ENCODE data around the gene RACK1.

Gene RACK1

GRCh38 chr5:181258576-181258975, 14.9 kb upstream of the RACK1 start:
- Histone ChIP-seq H3K79me2 (ENCODE audit: control insufficient read depth, low read length) (peaks cover 91% of the 10 kb centered on the region), H3K4me2 (ENCODE audit: low read length) (peak overlapping the region; percentile 84), H3K27ac (ENCODE audit: low read depth, low read length) (no peak overlapping the region), H3K27me3 (ENCODE audit: control insufficient read depth, low read length) (no peaks in the 10 kb centered on the region), H3K36me3 (ENCODE audit: control insufficient read depth, low read length) (peaks cover 61% of the 10 kb centered on the region), H3K4me3 (ENCODE audit: low read length) (peak overlapping the region; percentile 94), H4K20me1 (ENCODE audit: control insufficient read depth, insufficient read depth, low read depth, low read length) (peaks cover 16% of the 10 kb centered on the region), H3K9me2 (replicated peaks; ENCODE audit: control insufficient read depth, low read length) (no peaks in the 10 kb centered on the region), H3K4me1 (ENCODE audit: control insufficient read depth, low read length) (peaks cover 35% of the 10 kb centered on the region), H3F3A (ENCODE audit: control insufficient read depth, insufficient read depth) (0 out of 2 replicates have a peak, but pooled peaks cover 8% of the 10 kb centered on the region), H3K9me3 (ENCODE audit: control insufficient read depth, insufficient read depth, low read length) (no peaks in the 10 kb centered on the region)
- no peak for TF ChIP-seq CTCF (IDR thresholded peaks at IDR 0.05; ENCODE audit: low read depth, low read length, poor library complexity, severe bottlenecking)
- TF ChIP-seq EZH2phosphoT487 (IDR thresholded peaks at IDR 0.05; ENCODE audit: borderline replicate concordance, low read length): no peak

- H3K4me2 ChIP-seq (ENCODE audit: low read length): peak overlapping the region; percentile 28; the same call in 1 of the 2 replicates
- TF ChIP-seq CTCF (IDR thresholded peaks at IDR 0.05; ENCODE audit: low read depth, low read length, poor library complexity, severe bottlenecking): no peak
- no peak for TF ChIP-seq EZH2phosphoT487 (IDR thresholded peaks at IDR 0.05; ENCODE audit: borderline replicate concordance, low read length)
- H3K27ac ChIP-seq (ENCODE audit: low read depth, low read length): no peak overlapping the region
- H3K79me2 ChIP-seq (ENCODE audit: control insufficient read depth, low read length): peaks cover 98% of the 10 kb centered on the region
- H3K36me3 ChIP-seq (ENCODE audit: control insufficient read depth, low read length): peaks cover 63% of the 10 kb centered on the region
- H3K4me1 ChIP-seq (ENCODE audit: control insufficient read depth, low read length): peaks cover 32% of the 10 kb centered on the region
- H3K27me3 ChIP-seq (ENCODE audit: control insufficient read depth, low read length): no peaks in the 10 kb centered on the region
- H4K20me1 ChIP-seq (ENCODE audit: control insufficient read depth, insufficient read depth, low read depth, low read length): peaks cover 16% of the 10 kb centered on the region
- H3K9me2 ChIP-seq (replicated peaks; ENCODE audit: control insufficient read depth, low read length): no peaks in the 10 kb centered on the region
- no peaks in the 10 kb centered on the region for H3K9me3 ChIP-seq (ENCODE audit: control insufficient read depth, insufficient read depth, low read length)
- H3K4me3 ChIP-seq (ENCODE audit: low read length): no peak overlapping the region
- 0 out of 2 replicates have a peak, but pooled peaks cover 10% of the 10 kb centered on the region for H3F3A ChIP-seq (ENCODE audit: control insufficient read depth, insufficient read depth)
Measured at GRCh38 chr5:181255836-181256578, 12.3 kb upstream of the RACK1 start.

- H3K36me3 ChIP-seq (ENCODE audit: control insufficient read depth, low read length): peaks cover 67% of the 10 kb centered on the region
- 0 out of 2 replicates have a peak, but pooled peaks cover 10% of the 10 kb centered on the region for H3F3A ChIP-seq (ENCODE audit: control insufficient read depth, insufficient read depth)
- H4K20me1 ChIP-seq (ENCODE audit: control insufficient read depth, insufficient read depth, low read depth, low read length): peaks cover 14% of the 10 kb centered on the region
- no peaks in the 10 kb centered on the region for H3K27me3 ChIP-seq (ENCODE audit: control insufficient read depth, low read length)
- peaks cover 35% of the 10 kb centered on the region for H3K4me1 ChIP-seq (ENCODE audit: control insufficient read depth, low read length)
- TF ChIP-seq CTCF (IDR thresholded peaks at IDR 0.05; ENCODE audit: low read depth, low read length, poor library complexity, severe bottlenecking) (no peak), EZH2phosphoT487 (IDR thresholded peaks at IDR 0.05; ENCODE audit: borderline replicate concordance, low read length) (no peak)
- H3K4me2 ChIP-seq (ENCODE audit: low read length): no peak overlapping the region
- H3K4me3 ChIP-seq (ENCODE audit: low read length): no peak overlapping the region
- H3K27ac ChIP-seq (ENCODE audit: low read depth, low read length): no peak overlapping the region
- no peaks in the 10 kb centered on the region for H3K9me3 ChIP-seq (ENCODE audit: control insufficient read depth, insufficient read depth, low read length)
- H3K9me2 ChIP-seq (replicated peaks; ENCODE audit: control insufficient read depth, low read length): no peaks in the 10 kb centered on the region
- H3K79me2 ChIP-seq (ENCODE audit: control insufficient read depth, low read length): peaks cover 97% of the 10 kb centered on the region
Measured at GRCh38 chr5:181255276-181255675, 11.6 kb upstream of the RACK1 start.

All from DOHH2 (cell line).